NOMO-1 treated with dmso at 0.1 percent for 144 hours (cell line): ENCODE measurements around the gene AFDN.

Source experiments
- DNase-seq: peaks from one replicate; lab custom pipeline; 2025; ENCODE audit not compliant: unreplicated experiment; lab: John Stamatoyannopoulos, UW

AFDN gene

GRCh38 chr6:167860550-167861226 is 34.0 kb downstream of the AFDN start:
- DNase-seq: no peak

DNA sequence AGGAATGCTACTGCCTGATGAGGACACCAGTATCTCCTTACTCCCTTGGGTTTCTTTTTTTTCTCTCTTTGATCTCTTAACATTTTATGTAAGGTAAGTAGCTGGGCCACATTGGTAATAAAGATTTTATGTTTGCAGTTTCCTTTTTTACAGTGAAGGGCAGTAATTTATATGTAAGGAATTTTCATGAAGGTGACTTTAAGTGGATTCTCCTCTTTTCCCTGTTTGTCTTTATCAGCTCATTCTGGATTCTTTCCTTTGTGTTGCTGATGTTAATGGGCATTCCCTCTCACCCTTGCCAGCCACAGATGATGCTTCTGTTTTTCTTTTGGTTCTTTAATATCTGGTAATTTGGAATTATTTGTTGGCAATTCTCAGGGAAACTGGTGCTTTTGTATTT is 34.7 kb downstream of the AFDN start:
- DNase-seq: no peak

GRCh38 chr6:167863897-167864296 is 37.2 kb downstream of the AFDN start:
- DNase-seq: no peak

- no peak for DNase-seq
Observed at GRCh38 chr6:167866642-167867041, 39.9 kb downstream of the AFDN start.

- no peak for DNase-seq
Observed at GRCh38 chr6:167870321-167870720, 43.6 kb downstream of the AFDN start.

- DNase-seq: no peak
Observed at GRCh38 chr6:167872538-167873210, 46.0 kb downstream of the AFDN start.

DNA sequence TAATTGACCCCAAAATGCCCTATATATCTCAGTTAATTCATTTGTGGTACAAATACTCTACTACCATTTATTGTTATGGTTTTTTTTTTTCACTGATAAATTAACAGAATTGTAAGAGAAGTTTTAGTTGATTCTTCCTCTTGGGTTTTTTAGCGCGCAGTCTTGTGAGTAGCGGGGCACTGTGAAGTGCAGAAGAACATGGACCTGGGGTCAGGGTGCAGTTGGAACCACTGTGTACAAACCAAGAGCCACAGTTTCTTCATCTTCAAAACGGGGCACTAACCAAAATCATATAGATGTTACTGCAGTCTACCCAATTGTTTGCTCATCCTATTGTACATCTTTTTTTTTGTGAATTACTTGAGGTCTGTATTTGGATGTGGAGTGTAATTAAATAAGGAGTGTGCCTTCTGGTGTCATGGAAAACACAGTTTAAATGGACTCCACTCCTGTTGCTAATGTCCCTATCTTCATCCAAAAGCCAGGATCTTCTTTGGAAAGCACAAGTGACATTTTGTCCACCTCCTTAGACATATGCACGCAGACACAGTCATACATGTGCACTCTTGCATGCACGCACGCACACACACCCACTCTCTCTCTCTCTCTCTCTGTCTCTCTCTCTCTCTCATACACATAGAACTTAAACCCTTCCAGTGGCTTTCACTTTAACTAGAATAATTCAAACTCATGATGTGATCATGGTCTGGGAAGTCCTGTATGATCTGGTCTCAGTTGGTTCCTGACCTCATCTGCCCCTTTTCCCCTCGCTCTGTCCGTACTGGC is 51.5 kb downstream of the AFDN start:
- DNase-seq: no peak

DNA sequence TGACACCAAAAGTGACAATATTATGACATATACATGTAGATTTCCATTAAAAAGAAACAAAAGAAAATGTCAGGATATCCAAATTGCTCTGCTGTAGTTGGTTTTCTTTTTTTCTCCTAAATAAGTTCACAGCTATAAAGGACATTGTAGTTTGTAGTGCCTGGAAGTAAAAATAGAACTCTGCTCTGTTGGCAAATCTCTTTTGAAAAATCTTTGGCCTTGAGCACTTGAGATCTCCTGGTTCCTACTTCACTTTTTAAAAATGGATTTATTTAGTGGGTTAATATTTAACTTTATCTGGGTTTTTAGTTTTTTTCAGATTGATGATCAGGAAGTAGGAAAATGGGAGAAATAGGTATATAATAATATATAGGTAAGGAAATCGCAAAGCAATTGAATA is 52.9 kb downstream of the AFDN start:
- no peak for DNase-seq

- DNase-seq: no peak
Observed at GRCh38 chr6:167881327-167881726, 54.6 kb downstream of the AFDN start.

DNA sequence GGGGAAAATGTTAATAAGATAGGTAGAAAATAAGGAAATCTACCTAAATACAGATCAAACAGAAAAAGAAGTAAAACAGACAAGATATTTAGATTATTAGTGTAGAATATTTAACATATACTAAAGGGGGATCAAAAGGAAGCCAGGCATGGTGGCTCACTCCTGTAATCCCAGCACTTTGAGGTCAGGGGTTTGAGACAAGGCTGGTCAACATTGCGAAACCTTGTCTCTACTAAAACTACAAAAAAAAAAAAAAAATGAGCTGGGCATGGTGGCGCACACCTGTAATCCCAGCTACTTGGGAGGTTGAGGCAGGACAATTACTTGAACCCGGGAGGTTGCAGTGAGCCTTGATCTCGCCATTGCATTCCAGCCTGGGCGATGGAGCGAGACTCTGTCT is 55.5 kb downstream of the AFDN start:
- no peak for DNase-seq

- DNase-seq: no peak
Observed at GRCh38 chr6:167888098-167888497, 61.4 kb downstream of the AFDN start.

DNA sequence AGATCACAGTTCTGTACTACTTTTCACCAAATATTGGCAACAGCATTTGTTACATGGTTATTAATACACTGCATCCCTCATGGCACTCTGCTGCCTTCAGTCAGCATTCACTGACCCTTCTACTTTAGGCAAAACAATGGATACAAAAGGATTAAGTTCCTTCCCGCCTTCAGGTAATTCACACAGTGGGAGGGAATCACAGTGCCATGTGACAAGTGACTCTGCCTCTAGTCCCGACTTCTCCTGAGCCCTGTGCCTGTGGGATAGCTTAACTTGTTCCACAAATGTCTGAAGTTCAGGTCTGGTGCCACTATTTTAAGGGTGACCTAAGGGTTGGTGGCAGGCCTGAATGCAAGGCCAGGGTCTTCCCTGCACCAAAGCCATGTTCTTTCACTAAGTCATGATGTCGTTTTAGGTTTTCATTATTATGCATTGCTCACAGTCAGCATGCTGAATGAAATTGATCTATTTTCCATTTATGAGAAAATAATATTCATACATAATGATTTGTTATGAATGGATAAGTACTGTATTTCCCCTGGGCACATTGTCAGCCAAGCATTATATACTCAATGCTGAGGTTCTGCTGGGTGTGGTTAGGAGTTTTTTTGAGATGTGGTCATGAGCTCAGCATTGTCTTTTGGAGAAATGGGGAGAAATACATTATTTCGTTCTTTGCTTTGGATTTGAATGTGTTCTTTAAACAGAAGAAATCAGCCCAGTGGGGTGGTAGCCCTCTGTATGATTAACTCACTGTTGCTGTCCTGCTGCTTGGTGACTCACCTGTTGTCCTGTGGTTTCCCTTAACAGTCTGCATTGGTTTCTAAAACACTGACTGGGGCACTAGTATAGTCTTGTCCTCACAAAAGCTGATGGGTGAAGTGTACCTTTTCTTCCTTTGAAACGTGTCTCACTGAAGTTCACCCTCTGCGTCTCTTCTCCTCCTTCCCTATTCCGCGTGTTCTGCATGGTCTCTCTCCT is 66.4 kb downstream of the AFDN start:
- DNase-seq: no peak

GRCh38 chr6:167894965-167895364 is 68.3 kb downstream of the AFDN start:
- DNase-seq: no peak

- DNase-seq: no peak
Observed at GRCh38 chr6:167896648-167897047, 69.9 kb downstream of the AFDN start.

- DNase-seq: no peak
Observed at GRCh38 chr6:167898673-167899311, 72.1 kb downstream of the AFDN start.

GRCh38 chr6:167904791-167905190 is 78.1 kb downstream of the AFDN start:
- no peak for DNase-seq

DNA sequence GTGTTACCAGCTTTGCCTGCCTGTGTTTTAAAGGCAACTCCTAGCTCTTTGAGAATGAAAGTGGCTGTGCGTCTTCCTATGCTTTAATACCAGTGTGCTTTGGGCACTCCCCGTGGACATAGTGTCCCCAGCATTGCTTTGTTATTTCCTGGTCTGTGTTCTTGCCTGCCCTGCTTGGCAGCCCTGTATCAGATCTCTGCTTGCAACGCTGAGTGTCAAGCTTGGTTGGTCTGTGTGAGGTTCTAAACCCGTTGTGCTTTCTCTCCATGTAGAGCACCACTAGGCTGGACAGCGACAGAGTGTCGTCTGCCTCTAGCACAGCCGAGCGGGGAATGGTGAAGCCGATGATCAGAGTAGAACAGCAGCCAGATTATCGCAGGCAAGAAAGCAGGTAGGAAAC is 80.2 kb downstream of the AFDN start:
- no peak for DNase-seq

DNA sequence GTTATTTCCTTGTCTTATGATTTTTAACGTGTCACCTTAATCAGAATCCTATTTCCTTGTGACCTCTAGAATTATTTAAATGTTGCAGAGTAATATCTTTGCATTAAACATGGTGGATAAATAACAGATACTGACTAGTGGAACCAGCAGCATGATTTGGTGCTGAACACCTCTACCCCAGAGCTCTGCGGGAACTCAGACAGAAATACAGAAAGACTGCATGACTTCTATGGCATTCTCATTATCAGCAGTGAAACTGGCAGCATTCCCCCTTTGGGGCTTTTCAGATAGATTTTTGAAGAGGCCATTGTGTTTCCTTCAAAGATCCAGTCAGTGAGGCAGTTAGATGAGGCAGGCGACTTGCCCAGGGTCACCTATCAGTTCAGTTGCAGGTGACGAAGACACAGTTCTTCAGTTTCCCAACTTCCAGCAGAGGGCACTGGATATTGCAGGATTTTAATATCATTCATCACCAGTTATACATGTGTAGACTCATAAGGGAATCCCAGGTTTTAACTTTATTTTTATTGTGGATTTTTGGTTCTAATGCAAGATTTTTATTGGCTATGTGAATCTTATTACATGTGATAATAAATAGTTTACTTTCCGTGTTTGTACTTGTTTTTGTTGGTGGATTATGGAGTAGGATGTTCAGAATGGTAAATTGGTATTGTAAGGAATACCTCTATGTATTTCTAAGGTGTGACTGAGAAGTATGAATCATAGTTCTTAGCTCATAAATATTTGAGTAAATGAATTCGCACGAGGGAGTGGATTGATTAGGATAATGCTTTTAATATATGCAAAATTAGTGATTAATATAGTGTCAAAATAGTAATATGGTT is 81.3 kb downstream of the AFDN start:
- DNase-seq: no peak

GRCh38 chr6:167910007-167910406 is 83.3 kb downstream of the AFDN start:
- no peak for DNase-seq

DNA sequence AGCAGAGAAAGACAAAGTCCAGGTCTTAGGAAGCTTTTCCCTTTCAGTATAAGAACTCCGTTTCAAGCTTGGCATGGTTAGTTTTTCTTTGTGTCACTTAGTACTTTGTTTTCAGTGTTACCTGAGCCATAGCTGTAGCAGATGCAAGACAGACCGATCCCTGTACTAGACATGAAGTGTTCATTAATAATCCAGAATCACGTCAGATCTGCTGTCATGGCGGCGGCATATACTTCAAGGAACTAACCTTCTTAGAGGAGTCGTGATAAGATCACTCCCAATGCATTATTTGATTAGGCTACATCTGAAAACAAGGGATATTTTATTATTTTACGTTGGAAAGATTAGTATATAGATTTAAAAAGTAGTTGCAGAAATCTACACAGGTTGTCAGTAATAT is 83.9 kb downstream of the AFDN start:
- DNase-seq: no peak
